Trophoblast cell (in vitro differentiated cells and primary cell): ENCODE data around the gene PRDX6.

Experiments used
- DNase-seq, 2 donors: peaks; one replicate each; pipeline ENCODE4 v3.0.0-alpha.2; 2016
- H2AFZ ChIP-seq: 2 replicates; pipeline ENCODE4 v1.6.1; 2013; ENCODE audit warnings: low read length, moderate library complexity, mild to moderate bottlenecking; ENCODE audit not compliant: insufficient read depth, poor library complexity
- H2AK5ac ChIP-seq: 2 replicates; pipeline ENCODE4 v1.6.1; 2013; ENCODE audit warnings: mild to moderate bottlenecking, low read length
- H2BK120ac ChIP-seq: 2 replicates; pipeline ENCODE4 v1.6.1; 2013; ENCODE audit warnings: low read length, mild to moderate bottlenecking, moderate library complexity; ENCODE audit not compliant: insufficient read depth, poor library complexity
- H2BK12ac ChIP-seq: 2 replicates; pipeline ENCODE4 v1.6.1; 2013; ENCODE audit warnings: mild to moderate bottlenecking, low read length, moderate library complexity
- H2BK5ac ChIP-seq: 2 replicates; pipeline ENCODE4 v1.6.1; 2013; ENCODE audit warnings: low read length, low read depth, moderate library complexity, mild to moderate bottlenecking; ENCODE audit not compliant: poor library complexity
- H3K14ac ChIP-seq: 2 replicates; pipeline ENCODE4 v1.6.1; 2013; ENCODE audit warnings: mild to moderate bottlenecking, low read length
- H3K18ac ChIP-seq: 2 replicates; pipeline ENCODE4 v1.6.1; 2013; ENCODE audit warnings: mild to moderate bottlenecking, low read length
- H3K23ac ChIP-seq: 2 replicates; pipeline ENCODE4 v1.6.1; 2013; ENCODE audit warnings: low read length
- H3K27ac ChIP-seq: 2 replicates; pipeline ENCODE4 v1.5.1; 2013; ENCODE audit warnings: low read depth, mild to moderate bottlenecking, inconsistent platforms, low read length, moderate library complexity
- H3K27me3 ChIP-seq: 2 replicates; pipeline ENCODE4 v1.6.1; 2013; ENCODE audit warnings: inconsistent platforms, mild to moderate bottlenecking, low read length, moderate library complexity; ENCODE audit not compliant: insufficient read depth
- H3K36me3 ChIP-seq, 2 experiments: 1 replicate in 1 of 2; 2 replicates in 1 of 2; pipeline ENCODE4 v1.6.1; 2013; ENCODE audit warnings: low read length in 2 of 2, mild to moderate bottlenecking in 2 of 2, moderate library complexity in 1 of 2; ENCODE audit not compliant: insufficient read depth in 2 of 2, control insufficient read depth in 1 of 2
- H3K4ac ChIP-seq: 2 replicates; pipeline ENCODE4 v1.6.1; 2013; ENCODE audit warnings: low read depth, mild to moderate bottlenecking, low read length, moderate library complexity
- H3K4me1 ChIP-seq, 2 experiments: 1 replicate in 1 of 2; 2 replicates in 1 of 2; pipeline ENCODE4 v1.6.1; 2013; ENCODE audit warnings: low read length in 2 of 2, mild to moderate bottlenecking in 2 of 2, moderate library complexity in 1 of 2; ENCODE audit not compliant: insufficient read depth in 2 of 2, control insufficient read depth in 1 of 2
- H3K4me2 ChIP-seq: 2 replicates; pipeline ENCODE4 v1.6.1; 2013; ENCODE audit warnings: inconsistent platforms, mild to moderate bottlenecking, low read length, moderate library complexity
- H3K4me3 ChIP-seq: 2 replicates; pipeline ENCODE4 v1.5.1; 2013; ENCODE audit warnings: mild to moderate bottlenecking, low read depth, low read length, inconsistent platforms
- H3K79me1 ChIP-seq: one replicate; pipeline ENCODE4 v1.6.1; 2013; ENCODE audit warnings: low read length
- H3K79me2 ChIP-seq: 2 replicates; pipeline ENCODE4 v1.6.1; 2013; ENCODE audit warnings: low read length, mild to moderate bottlenecking; ENCODE audit not compliant: control insufficient read depth, insufficient read depth, poor library complexity
- H3K9ac ChIP-seq: 2 replicates; pipeline ENCODE4 v1.6.1; 2013; ENCODE audit warnings: mild to moderate bottlenecking, low read length
- H3K9me3 ChIP-seq: 2 replicates; pipeline ENCODE4 v1.6.1; 2013; ENCODE audit warnings: low read depth, mild to moderate bottlenecking, control low read depth, inconsistent platforms, low read length; ENCODE audit not compliant: insufficient read depth
- H4K12ac ChIP-seq: 2 replicates; pipeline ENCODE4 v1.6.1; 2013; ENCODE audit warnings: low read depth, mild to moderate bottlenecking, low read length, moderate library complexity
- H4K8ac ChIP-seq: 2 replicates; pipeline ENCODE4 v1.6.1; 2013; ENCODE audit warnings: low read depth, mild to moderate bottlenecking, low read length, moderate library complexity
- H4K91ac ChIP-seq: one replicate; pipeline ENCODE4 v1.6.1; 2013; ENCODE audit warnings: low read depth, mild to moderate bottlenecking, low read length, moderate library complexity
- WGBS: extraction: QIAGEN DNeasy Blood & Tissue Kit; methylation state at CpG from one replicate; pipeline ENCODE4 v1.1.7; 2013; ENCODE audit warnings: missing lambda C conversion rate; ENCODE audit not compliant: insufficient read length, insufficient coverage; ENCODE audit errors: extremely low coverage; 5-methylcytosine and 5-hydroxymethylcytosine counted together

PRDX6 gene

DNA sequence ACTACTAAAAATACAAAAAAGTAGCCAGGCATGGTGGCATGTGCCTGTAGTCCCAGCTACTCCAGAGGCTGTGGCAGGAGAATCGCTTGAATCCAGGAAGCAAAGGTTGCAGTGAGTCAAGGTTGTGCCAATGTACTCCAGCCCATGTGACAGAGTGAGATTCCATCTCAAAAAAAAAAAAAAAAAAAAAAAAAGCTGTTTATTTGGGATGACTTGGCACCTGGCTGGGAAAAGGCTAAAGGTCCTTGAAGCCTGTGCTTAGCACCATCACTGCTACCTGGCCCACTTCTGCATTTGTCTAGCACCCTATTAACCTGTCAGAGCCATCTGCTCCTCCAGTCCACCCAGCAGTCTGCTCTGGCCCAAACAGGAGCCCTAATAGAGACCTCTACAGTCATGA lies 25.0 kb downstream of the PRDX6 start:
- Histone ChIP-seq H3K4me3 (no peak overlapping the region), H3K36me3 (no peaks in the 10 kb centered on the region), H3K79me2 (no peaks in the 10 kb centered on the region), H2AK5ac (no peak overlapping the region), H4K91ac (no peak overlapping the region), H4K12ac (no peak overlapping the region), H3K18ac (no peak overlapping the region), H3K27ac (no peak overlapping the region), H3K9me3 (no peaks in the 10 kb centered on the region), H2BK120ac (no peak overlapping the region), H3K4ac (no peak overlapping the region), H3K4me1 (no peaks in the 10 kb centered on the region), H3K27me3 (no peaks in the 10 kb centered on the region), H2AFZ (no peak overlapping the region), H3K23ac (no peak overlapping the region), H3K4me2 (no peak overlapping the region), H3K14ac (no peak overlapping the region), H3K79me1 (no peaks in the 10 kb centered on the region), H2BK5ac (no peak overlapping the region), H2BK12ac (no peak overlapping the region), H3K9ac (no peak overlapping the region), H4K8ac (no peak overlapping the region)
- DNase-seq: no peak
- WGBS: no CpG with 5 or more reads among the region's 1 CpG

DNA sequence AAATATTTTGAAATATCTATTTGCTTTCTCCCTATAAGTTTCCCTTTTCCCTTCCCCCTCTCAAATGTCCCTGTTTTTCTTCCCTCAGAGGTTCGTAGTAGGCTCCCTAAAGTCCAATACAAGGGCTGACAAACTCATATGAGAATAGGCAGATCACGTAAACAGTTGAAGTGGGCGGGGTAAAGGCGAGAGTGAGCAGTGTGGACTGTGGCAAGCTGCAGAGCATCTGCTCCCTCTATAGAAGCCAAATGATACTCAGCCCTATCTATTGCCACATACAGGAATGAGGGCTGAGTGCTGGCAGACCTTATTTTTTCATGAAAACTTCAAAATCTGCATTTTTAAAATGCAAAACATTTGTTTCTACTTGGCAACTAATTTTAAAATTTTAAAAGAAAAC lies 26.3 kb downstream of the PRDX6 start:
- Histone ChIP-seq H3K79me1 (no peaks in the 10 kb centered on the region), H3K4ac (no peak overlapping the region), H2AK5ac (no peak overlapping the region), H4K12ac (no peak overlapping the region), H2BK5ac (no peak overlapping the region), H2BK120ac (no peak overlapping the region), H4K91ac (no peak overlapping the region), H3K36me3 (no peaks in the 10 kb centered on the region), H3K4me3 (no peak overlapping the region), H2BK12ac (no peak overlapping the region), H3K27ac (no peak overlapping the region), H3K18ac (no peak overlapping the region), H3K4me1 (peaks cover 0 to 3% of the 10 kb centered on the region in 2 experiments), H3K4me2 (no peak overlapping the region), H3K9ac (no peak overlapping the region), H3K23ac (no peak overlapping the region), H3K79me2 (no peaks in the 10 kb centered on the region), H3K27me3 (no peaks in the 10 kb centered on the region), H4K8ac (no peak overlapping the region), H3K14ac (no peak overlapping the region), H3K9me3 (no peaks in the 10 kb centered on the region), H2AFZ (no peak overlapping the region)
- WGBS: no CpG with 5 or more reads among the region's 4 CpGs
- DNase-seq: peak; percentile 28 to 64

GRCh38 chr1:173504268-173504667 lies 27.1 kb downstream of the PRDX6 start:
- Histone ChIP-seq H2BK120ac (no peak overlapping the region), H3K4me2 (no peak overlapping the region), H3K4me1 (peaks cover 0 to 3% of the 10 kb centered on the region in 2 experiments), H3K79me1 (no peaks in the 10 kb centered on the region), H3K14ac (no peak overlapping the region), H3K36me3 (no peaks in the 10 kb centered on the region), H3K4me3 (no peak overlapping the region), H3K9me3 (no peaks in the 10 kb centered on the region), H3K27me3 (no peaks in the 10 kb centered on the region), H3K79me2 (no peaks in the 10 kb centered on the region), H3K4ac (no peak overlapping the region), H3K23ac (no peak overlapping the region), H3K9ac (no peak overlapping the region), H4K12ac (no peak overlapping the region), H3K27ac (no peak overlapping the region), H2BK5ac (no peak overlapping the region), H4K8ac (no peak overlapping the region), H2AFZ (no peak overlapping the region), H4K91ac (no peak overlapping the region), H3K18ac (no peak overlapping the region), H2AK5ac (no peak overlapping the region), H2BK12ac (no peak overlapping the region)
- WGBS: no CpG with 5 or more reads among the region's 4 CpGs
- DNase-seq: no peak

DNA sequence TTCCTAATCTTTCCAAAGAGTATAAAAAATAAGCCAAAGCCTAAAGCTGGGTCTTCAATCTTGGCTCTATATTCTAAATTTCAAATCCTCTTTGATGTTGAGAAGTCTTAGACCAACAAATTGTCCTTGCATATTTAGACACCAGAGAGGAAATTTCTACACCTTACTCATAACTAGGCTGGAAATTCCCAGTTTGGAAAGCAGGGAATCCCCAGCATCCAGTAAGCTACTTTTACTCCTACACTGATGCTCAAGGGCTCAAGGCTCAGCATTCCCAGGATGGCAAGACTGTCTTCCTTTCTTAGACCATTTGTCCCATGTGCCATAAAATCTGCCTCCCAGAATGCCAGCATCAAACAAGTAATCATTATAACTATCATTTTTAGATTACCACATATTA lies 28.3 kb downstream of the PRDX6 start:
- H2BK5ac ChIP-seq: no peak overlapping the region
- no peaks in the 10 kb centered on the region for H3K36me3 ChIP-seq
- no peaks in the 10 kb centered on the region for H3K79me1 ChIP-seq

More for the DNA sequence above, 28.3 kb downstream of the PRDX6 start:
- Histone ChIP-seq H3K14ac (no peak overlapping the region), H3K4me2 (no peak overlapping the region), H3K27me3 (no peaks in the 10 kb centered on the region), H2AFZ (no peak overlapping the region), H3K18ac (no peak overlapping the region), H2AK5ac (no peak overlapping the region), H3K79me2 (no peaks in the 10 kb centered on the region), H4K91ac (no peak overlapping the region), H3K27ac (no peak overlapping the region), H3K4me3 (no peak overlapping the region), H4K8ac (no peak overlapping the region), H2BK120ac (no peak overlapping the region), H3K9ac (no peak overlapping the region), H3K23ac (no peak overlapping the region), H4K12ac (no peak overlapping the region), H3K4me1 (peaks cover 0 to 3% of the 10 kb centered on the region in 2 experiments), H3K4ac (no peak overlapping the region), H2BK12ac (no peak overlapping the region), H3K9me3 (no peaks in the 10 kb centered on the region)
- DNase-seq: peak in 1 of 2 donors; percentile 39
